Stomach (tissue), 9 donors: ENCODE measurements around the gene MGST3. TPM values are rescaled to one million over a fixed set of nuclear protein-coding genes. Genes with fewer than 3 reads are reported as not detected.
"Not testable (repeated sequence)": the region's sequence is repeated elsewhere in the genome, so short reads cannot be mapped to it uniquely, and the experiment has no call there.

ENCODE experiments used
- DNase-seq, 2 donors: peaks; one replicate each; pipeline versions ENCODE4 v3.0.0 to v3.0.0-alpha.2; 2013 to 2019
- H3K27ac ChIP-seq, 5 donors: fragments of 200-600 bp in 4 of 5; sonication (generic) in 4 of 5; one replicate each; pipeline ENCODE4 v1.5.1; 2013 to 2019; ENCODE audit warnings: mild to moderate bottlenecking in 1 of 5, moderate library complexity in 1 of 5
- H3K27me3 ChIP-seq, 3 donors: fragments of 200-600 bp; sonication (generic); one replicate each; pipeline ENCODE4 v1.5.1; 2017 to 2019; ENCODE audit warnings: mixed run types in 1 of 3
- H3K36me3 ChIP-seq, 4 donors: fragments of 200-600 bp; sonication (generic); 1 replicate in 3 of 4; 2 replicates in 1 of 4; pipeline ENCODE4 v1.5.1; 2016 to 2019
- H3K4me1 ChIP-seq, 4 donors: fragments of 200-600 bp; sonication (generic); one replicate each; pipeline ENCODE4 v1.5.1; 2016 to 2019
- H3K4me3 ChIP-seq, 4 donors: fragments of 200-600 bp; sonication (generic) in 3 of 4; one replicate each; pipeline ENCODE4 v1.5.1; 2016 to 2019; ENCODE audit warnings: mild to moderate bottlenecking in 1 of 4
- H3K9me3 ChIP-seq, 4 donors: fragments of 200-600 bp; sonication (generic); one replicate each; pipeline ENCODE4 v1.5.1; 2016 to 2019
- CTCF ChIP-seq, 7 experiments: fragments of 450-650 bp in 4 of 7; fragments of 200-600 bp in 3 of 7; sonication (generic) in 3 of 7; IDR thresholded peaks; one replicate each; pipeline ENCODE4 v1.5.1; 2016 to 2019; ENCODE audit warnings: antibody characterized with exemption in 7 of 7, control low read depth in 2 of 7, mild to moderate bottlenecking in 1 of 7
- EP300 ChIP-seq: sonication (generic); formaldehyde crosslinking; IDR thresholded peaks from one replicate; pipeline ENCODE4 v1.6.1; 2017; ENCODE audit warnings: antibody characterized with exemption
- POLR2A ChIP-seq, 4 donors: fragments of 450-650 bp; IDR thresholded peaks; one replicate each; pipeline ENCODE4 v1.6.1; 2016; ENCODE audit warnings: antibody characterized with exemption in 4 of 4, control low read depth in 2 of 4, mild to moderate bottlenecking in 1 of 4, moderate library complexity in 1 of 4
- POLR2AphosphoS5 ChIP-seq, 3 donors: sonication (generic); formaldehyde crosslinking; IDR thresholded peaks; one replicate each; pipeline ENCODE4 v1.6.1; 2016; ENCODE audit warnings: antibody characterized with exemption in 3 of 3
- WGBS, 5 donors: extraction: QIAGEN DNeasy Blood & Tissue Kit in 3 of 5; methylation state at CpG; one replicate each; pipeline versions ENCODE4 v1.1.5 to v1.1.7; 2013 to 2018; 5-methylcytosine and 5-hydroxymethylcytosine counted together
- intact Hi-C: fragments of 100-400 bp; cut with DNase I; formaldehyde crosslinking; loops from one replicate; pipeline ENCODE4 v1.15.1; 2023; ENCODE audit warnings: low total_unique reads
- polyA plus RNA-seq, 3 donors: library from polyadenylated mRNA; stranded (reverse); fragments of 200-250 nt; gene quantifications; one replicate each; pipeline ENCODE4 v1.2.3, GENCODE V29; 2013
- total RNA-seq, 5 donors: library from RNA; depleted of rRNA; stranded (reverse); fragments of >200 nt; gene quantifications; one replicate each; pipeline versions ENCODE4 v1.1.0 to v1.2.3, GENCODE V29; 2014 to 2016
- donor health status: healthy with polysubstance abuse.
- donor health status: Bipolar disorder and iron deficiency.
- donor health status: healthy.

Gene MGST3
- total and polyA plus RNA-seq, 8 donors, result 46.1 to 310 (median 124) TPM

- Histone ChIP-seq H3K9me3 (no peaks in the 10 kb centered on the region), H3K27me3 (no peaks in the 10 kb centered on the region), H3K27ac (no peak overlapping the region), H3K4me3 (no peak overlapping the region), H3K36me3 (peaks cover 14 to 49% (median 42%) of the 10 kb centered on the region in 4 donors), H3K4me1 (peaks cover 0 to 53% (median 24%) of the 10 kb centered on the region in 4 donors)
- intact Hi-C loops, result no loop called here
- no peak for DNase-seq
- TF ChIP-seq POLR2A (IDR thresholded peaks at IDR 0.05) (no peak), POLR2AphosphoS5 (IDR thresholded peaks at IDR 0.05) (no peak), EP300 (no peak), CTCF (IDR thresholded peaks at IDR 0.05) (no peak)
- 77 to 89% (median 87%) methylated on average over 7 of the region's 7 CpGs for WGBS, 5 donors
Measured at GRCh38 chr1:165648919-165649572, 18.0 kb downstream of the MGST3 start.

- DNase-seq, result no peak
- H3K36me3 ChIP-seq, result peaks cover 30 to 70% (median 63%) of the 10 kb centered on the region in 4 donors
- H3K27ac ChIP-seq, result no peak overlapping the region
- H3K27me3 ChIP-seq, result no peaks in the 10 kb centered on the region
- H3K4me1 ChIP-seq, result peaks cover 0 to 32% (median 16%) of the 10 kb centered on the region in 4 donors
- WGBS, 5 donors, result 86 to 98% (median 92%) methylated on average over 9 of the region's 9 CpGs
- no peaks in the 10 kb centered on the region for H3K9me3 ChIP-seq
- TF ChIP-seq EP300 (no peak), CTCF (IDR thresholded peaks at IDR 0.05) (no peak), POLR2AphosphoS5 (IDR thresholded peaks at IDR 0.05) (no peak)
- intact Hi-C loops, result no loop called here
- no peak overlapping the region for H3K4me3 ChIP-seq
Measured at GRCh38 chr1:165650981-165651625, 20.1 kb downstream of the MGST3 start.

- intact Hi-C loops, H3K4me1 ChIP-seq, DNase-seq, H3K27ac ChIP-seq, H3K27me3 ChIP-seq, H3K4me3 ChIP-seq, H3K9me3 ChIP-seq: not testable (repeated sequence)
- WGBS, 5 donors, result 91 to 98% (median 96%) methylated on average over 9 of the region's 9 CpGs
- peaks cover 23 to 91% (median 88%) of the 10 kb centered on the region in 4 donors for H3K36me3 ChIP-seq
Measured at GRCh38 chr1:165658766-165659580, 27.9 kb downstream of the MGST3 start.

- no peak for DNase-seq
- Histone ChIP-seq H3K9me3 (no peaks in the 10 kb centered on the region), H3K27me3 (no peaks in the 10 kb centered on the region), H3K27ac (no peak overlapping the region), H3K36me3 (peaks cover 21 to 91% (median 88%) of the 10 kb centered on the region in 4 donors), H3K4me1 (no peaks in the 10 kb centered on the region), H3K4me3 (no peak overlapping the region)
- WGBS, 5 donors, result 56 to 86% (median 73%) methylated on average over 3 of the region's 3 CpGs
- intact Hi-C loops, result no loop called here
- no peak for TF ChIP-seq EP300
Measured at GRCh38 chr1:165659581-165659895, 28.5 kb downstream of the MGST3 start.

- intact Hi-C loops, result no loop called here
- no peak for TF ChIP-seq EP300
- TF ChIP-seq CTCF (IDR thresholded peaks at IDR 0.05), result no peak
- no peak for TF ChIP-seq POLR2A (IDR thresholded peaks at IDR 0.05)
- TF ChIP-seq POLR2AphosphoS5 (IDR thresholded peaks at IDR 0.05), result no peak
- Histone ChIP-seq H3K4me1 (no peaks in the 10 kb centered on the region), H3K9me3 (no peaks in the 10 kb centered on the region), H3K27ac (no peak overlapping the region), H3K27me3 (no peaks in the 10 kb centered on the region), H3K4me3 (no peak overlapping the region), H3K36me3 (peaks cover 12 to 90% (median 87%) of the 10 kb centered on the region in 4 donors)
- WGBS, 5 donors, result 85 to 94% (median 90%) methylated on average over 2 of the region's 2 CpGs
- no peak for DNase-seq
Measured at GRCh38 chr1:165661703-165662102, 30.7 kb downstream of the MGST3 start.
